ENCODE data around the gene SPTBN5. TPM values are rescaled to one million over a fixed set of nuclear protein-coding genes. Genes with fewer than 3 reads are reported as not detected.

The SPTBN5 gene
- total RNA-seq, 1 experiment from 2014 or later = 2.1 TPM

- Histone ChIP-seq H3K4me3 (ENCODE audit: low read depth in 2 of 2, low read length in 2 of 2) (no peak overlapping the region), H3K9me3 (ENCODE audit: control insufficient read depth, insufficient read depth, low read depth, low read length) (no peaks in the 10 kb centered on the region), H3K36me3 (ENCODE audit: control insufficient read depth, insufficient read depth, low read length) (no peaks in the 10 kb centered on the region), H3K27me3 (ENCODE audit: control insufficient read depth, insufficient read depth, low read length) (no peaks in the 10 kb centered on the region), H3K4me1 (ENCODE audit: control insufficient read depth, insufficient read depth, low read length) (no peaks in the 10 kb centered on the region; the same call in 1 of the 2 replicates), H3K27ac (ENCODE audit: low read length) (no peak overlapping the region)
- in situ Hi-C loops (cut with HindIII; ENCODE audit: low pct_unique_long_range_greater_than_20kb, low sequenced_read_pairs) (no loop called here), intact Hi-C loops (cut with micrococcal nuclease; ENCODE audit: unreplicated experiment) (no loop called here)
- TF ChIP-seq CTCF (IDR thresholded peaks at IDR 0.05) (no peak), REST (IDR thresholded peaks at IDR 0.05; ENCODE audit: insufficient read depth in 1 of 2, low read depth in 2 of 2, low read length in 1 of 2) (no peak), SIN3A (IDR thresholded peaks at IDR 0.05; ENCODE audit: borderline replicate concordance, insufficient read depth, low read depth, low read length) (no peak), POLR2AphosphoS5 (IDR thresholded peaks at IDR 0.05; ENCODE audit: low read depth, low read length) (no peak), TCF7L2 (IDR thresholded peaks at IDR 0.05; ENCODE audit: low read depth, low read length) (no peak)
- ChIA-PET CTCF (no interaction called here), POLR2A (no interaction called here)
- BruUV-seq (replicated peaks) = no TSS peak
- ATAC-seq (no peak), DNase-seq (ENCODE audit: low read depth, low spot score) (no peak)
Measured at GRCh38 chr15:41888662-41889253, 5.1 kb downstream of the SPTBN5 start.

- ATAC-seq (no peak), DNase-seq (ENCODE audit: low read depth, low spot score) (no peak)
- no peaks in the 10 kb centered on the region for H3K36me3 ChIP-seq (ENCODE audit: control insufficient read depth, insufficient read depth, low read length)
- H3K27ac ChIP-seq (ENCODE audit: low read length) = no peak overlapping the region
- BruUV-seq (replicated peaks) = no TSS peak
- no peaks in the 10 kb centered on the region; the same call in 1 of the 2 replicates for H3K4me1 ChIP-seq (ENCODE audit: control insufficient read depth, insufficient read depth, low read length)
- TF ChIP-seq SIN3A (IDR thresholded peaks at IDR 0.05; ENCODE audit: borderline replicate concordance, insufficient read depth, low read depth, low read length) (no peak), POLR2AphosphoS5 (IDR thresholded peaks at IDR 0.05; ENCODE audit: low read depth, low read length) (no peak), CTCF (IDR thresholded peaks at IDR 0.05) (no peak), REST (IDR thresholded peaks at IDR 0.05; ENCODE audit: insufficient read depth in 1 of 2, low read depth in 2 of 2, low read length in 1 of 2) (no peak), TCF7L2 (IDR thresholded peaks at IDR 0.05; ENCODE audit: low read depth, low read length) (no peak)
- ChIA-PET CTCF (no interaction called here), POLR2A (no interaction called here)
- no peaks in the 10 kb centered on the region for H3K27me3 ChIP-seq (ENCODE audit: control insufficient read depth, insufficient read depth, low read length)
- no peaks in the 10 kb centered on the region for H3K9me3 ChIP-seq (ENCODE audit: control insufficient read depth, insufficient read depth, low read depth, low read length)
- H3K4me3 ChIP-seq (ENCODE audit: low read depth in 2 of 2, low read length in 2 of 2) = no peak overlapping the region
- in situ Hi-C loops (cut with HindIII; ENCODE audit: low pct_unique_long_range_greater_than_20kb, low sequenced_read_pairs) (no loop called here), intact Hi-C loops (cut with micrococcal nuclease; ENCODE audit: unreplicated experiment) (no loop called here)
Measured at GRCh38 chr15:41887893-41888292, 6.0 kb downstream of the SPTBN5 start.
